Nephron progenitor cell (in vitro differentiated cells): Measurements from ENCODE around the gene SPATA6L.

Experiments used
- DNase-seq: peaks from one replicate; pipeline ENCODE4 v3.0.0; 2021
- H3K27ac Mint-ChIP-seq: 2 replicates; pipeline ENCODE4 v1.8.0; 2021; ENCODE audit warnings: mild to moderate bottlenecking, moderate library complexity, mixed read lengths
- H3K27me3 Mint-ChIP-seq: 2 replicates; pipeline ENCODE4 v1.8.0; 2021; ENCODE audit warnings: mild to moderate bottlenecking, low read depth, mixed read lengths; ENCODE audit not compliant: poor library complexity
- H3K36me3 Mint-ChIP-seq: 2 replicates; pipeline ENCODE4 v1.8.0; 2021; ENCODE audit warnings: low read depth, mixed read lengths
- H3K4me1 Mint-ChIP-seq: 2 replicates; pipeline ENCODE4 v1.8.0; 2021; ENCODE audit warnings: mixed read lengths
- H3K4me3 Mint-ChIP-seq: 2 replicates; pipeline ENCODE4 v1.8.0; 2021; ENCODE audit warnings: mild to moderate bottlenecking, moderate library complexity, mixed read lengths
- H3K9me3 Mint-ChIP-seq: 2 replicates; pipeline ENCODE4 v1.8.0; 2021; ENCODE audit warnings: mild to moderate bottlenecking, moderate library complexity, mixed read lengths
- CTCF ChIP-seq: fragments of 200-600 bp; sonication (generic); IDR thresholded peaks from 2 replicates; pipeline ENCODE4 v1.5.0; 2021; ENCODE audit warnings: antibody characterized with exemption

SPATA6L gene

GRCh38 chr9:4665357-4665756 is 923 bp downstream of the SPATA6L start:
- TF ChIP-seq CTCF = no peak
- peaks cover 28% of the 10 kb centered on the region for H3K27me3 Mint-ChIP-seq
- H3K27ac Mint-ChIP-seq = no peak overlapping the region
- H3K9me3 Mint-ChIP-seq = no peaks in the 10 kb centered on the region
- H3K4me3 Mint-ChIP-seq = peak overlapping the region; percentile 83
- no peak for DNase-seq
- H3K4me1 Mint-ChIP-seq = peaks cover 47% of the 10 kb centered on the region
- no peaks in the 10 kb centered on the region for H3K36me3 Mint-ChIP-seq

- Mint-ChIP-seq H3K9me3 (peaks cover 3% of the 10 kb centered on the region), H3K36me3 (no peaks in the 10 kb centered on the region), H3K27me3 (peaks cover 24% of the 10 kb centered on the region), H3K27ac (no peak overlapping the region), H3K4me1 (peaks cover 47% of the 10 kb centered on the region), H3K4me3 (peak overlapping the region; percentile 87)
- DNase-seq = no peak
- no peak for TF ChIP-seq CTCF
These were observed 2.3 kb downstream of the SPATA6L start for GRCh38 chr9:4663956-4664355.

- H3K4me3 Mint-ChIP-seq = peak overlapping the region; percentile 87
- no peak for TF ChIP-seq CTCF
- H3K27me3 Mint-ChIP-seq = peaks cover 20% of the 10 kb centered on the region
- peaks cover 3% of the 10 kb centered on the region for H3K9me3 Mint-ChIP-seq
- no peaks in the 10 kb centered on the region for H3K36me3 Mint-ChIP-seq
- DNase-seq = no peak
- peaks cover 48% of the 10 kb centered on the region for H3K4me1 Mint-ChIP-seq
- no peak overlapping the region for H3K27ac Mint-ChIP-seq
These were observed 3.1 kb downstream of the SPATA6L start for GRCh38 chr9:4662989-4663792.

GRCh38 chr9:4662108-4662988 is 3.9 kb downstream of the SPATA6L start, which contains the start of gene PLPP6:
Gene PLPP6, plus strand, starts transcription at chr9:4662294. Its CDS starts 82 bp downstream, at chr9:4662376.
- H3K27me3 Mint-ChIP-seq = peaks cover 16% of the 10 kb centered on the region
- no peaks in the 10 kb centered on the region for H3K36me3 Mint-ChIP-seq
- peaks cover 3% of the 10 kb centered on the region for H3K9me3 Mint-ChIP-seq
- TF ChIP-seq CTCF = peak; percentile 22
- no peak within 1 kb of the TSS for H3K27ac Mint-ChIP-seq
- DNase-seq = peak; percentile 80
- peaks cover 54% of the 10 kb centered on the region for H3K4me1 Mint-ChIP-seq
- peak within 1 kb of the TSS; percentile 87 for H3K4me3 Mint-ChIP-seq

GRCh38 chr9:4661611-4662010 is 4.7 kb downstream of the SPATA6L start:
- H3K4me3 Mint-ChIP-seq = peak overlapping the region; percentile 87

More at GRCh38 chr9:4661611-4662010, 4.7 kb downstream of the SPATA6L start:
- Mint-ChIP-seq H3K36me3 (no peaks in the 10 kb centered on the region), H3K27ac (no peak overlapping the region), H3K27me3 (peaks cover 11% of the 10 kb centered on the region), H3K4me1 (peaks cover 56% of the 10 kb centered on the region), H3K9me3 (peaks cover 3% of the 10 kb centered on the region)
- TF ChIP-seq CTCF = no peak
- DNase-seq = no peak
